Measurements from ENCODE around the gene DIS3L2.

DIS3L2 gene

DNA sequence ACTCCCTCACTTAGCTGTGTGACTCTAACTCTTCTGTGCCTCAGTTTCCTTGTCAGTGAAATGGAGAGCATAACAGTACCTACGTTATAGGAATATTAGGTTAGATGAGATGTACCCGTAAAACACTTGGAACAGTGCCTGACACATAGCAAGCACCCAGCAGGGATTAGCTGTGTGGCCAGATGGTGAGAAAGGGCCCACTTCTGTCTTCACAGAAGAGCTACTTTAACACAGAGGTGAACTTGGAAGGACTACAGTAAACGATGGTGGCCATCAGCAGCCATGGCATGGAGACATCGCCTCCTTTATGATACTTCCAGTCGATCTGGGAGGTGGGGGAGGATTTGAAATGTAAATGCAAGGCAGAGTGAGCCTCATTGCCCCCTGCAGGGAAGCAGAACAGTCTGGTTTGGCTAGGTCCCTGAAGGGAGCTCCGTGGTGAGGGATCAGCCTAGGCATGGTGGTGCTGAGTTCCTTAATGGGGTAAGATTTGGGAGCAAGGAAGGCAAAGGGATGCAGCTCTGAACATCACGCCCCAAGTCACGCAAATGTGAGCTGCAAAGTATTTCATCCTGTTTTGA lies 315.3 kb downstream of the DIS3L2 start:
- no peak for DNase-seq

DNA sequence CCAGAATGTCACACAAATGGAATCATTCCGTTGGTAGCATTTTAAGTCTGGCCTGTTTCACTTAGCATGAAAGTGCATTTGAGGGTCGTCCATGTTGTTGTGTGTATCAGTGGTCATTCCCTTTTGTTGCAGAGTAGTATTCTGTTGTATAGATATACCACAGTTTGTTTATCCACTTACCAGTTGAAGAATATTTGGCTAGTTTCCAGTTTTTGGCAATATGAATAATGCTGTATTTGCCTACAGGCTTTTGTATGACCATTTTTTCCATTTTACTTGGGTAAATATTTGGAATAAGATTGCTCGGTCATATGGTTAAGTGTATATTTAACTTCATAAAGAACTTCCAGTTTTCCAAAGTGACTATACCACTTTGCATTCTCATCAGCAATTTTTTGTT lies 317.0 kb downstream of the DIS3L2 start:
- no peak for DNase-seq

DNA sequence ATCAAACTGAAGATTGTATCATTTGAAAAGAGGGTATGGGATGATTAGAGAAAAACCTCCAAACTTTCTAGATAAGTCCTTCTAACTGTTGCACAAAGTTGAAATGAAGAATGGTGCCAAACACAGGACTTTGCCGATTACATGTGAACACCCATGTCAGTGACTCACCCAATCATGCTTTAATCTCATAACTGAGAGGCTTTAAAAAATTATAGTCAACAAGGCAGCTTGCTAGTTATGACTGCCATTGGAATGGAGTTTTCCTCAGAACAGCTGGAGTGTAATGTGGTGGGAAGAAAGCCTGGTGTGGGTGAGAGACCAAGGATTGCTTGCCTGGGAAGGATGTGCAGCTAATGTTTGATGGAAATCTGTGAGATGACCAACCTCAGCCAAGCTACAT lies 318.8 kb downstream of the DIS3L2 start:
- no peak for DNase-seq

DNA sequence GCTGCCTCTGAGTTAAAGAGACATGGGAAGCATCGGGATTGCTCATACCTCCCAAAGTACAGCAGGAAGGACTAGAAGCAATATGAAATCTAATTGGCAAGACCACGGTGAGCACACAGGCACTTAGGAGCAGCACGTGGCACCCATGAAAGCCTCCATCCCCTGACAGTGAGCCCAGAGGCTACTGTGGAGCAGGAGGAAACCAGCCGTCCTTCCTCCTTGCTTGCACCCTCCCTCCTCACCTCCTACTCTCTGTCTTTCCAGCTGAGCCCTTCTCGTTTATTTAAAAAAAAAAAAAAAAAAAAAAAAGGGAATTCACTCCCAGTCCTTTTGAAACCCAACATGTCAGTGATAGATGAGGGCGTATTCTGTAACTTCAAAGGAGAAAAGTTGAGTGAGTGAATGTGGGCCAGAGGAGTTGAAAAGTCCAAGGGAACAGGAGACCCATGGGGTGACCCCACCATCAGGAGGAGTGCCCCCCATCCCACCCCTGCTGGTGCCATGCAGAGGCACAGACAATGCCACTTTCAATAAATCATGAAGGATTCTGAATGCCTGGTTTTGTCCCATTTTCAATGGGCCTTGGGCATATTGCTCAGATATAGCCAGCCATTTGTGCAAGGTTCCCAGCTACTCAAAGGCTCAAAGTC lies 320.5 kb downstream of the DIS3L2 start:
- DNase-seq: no peak

DNA sequence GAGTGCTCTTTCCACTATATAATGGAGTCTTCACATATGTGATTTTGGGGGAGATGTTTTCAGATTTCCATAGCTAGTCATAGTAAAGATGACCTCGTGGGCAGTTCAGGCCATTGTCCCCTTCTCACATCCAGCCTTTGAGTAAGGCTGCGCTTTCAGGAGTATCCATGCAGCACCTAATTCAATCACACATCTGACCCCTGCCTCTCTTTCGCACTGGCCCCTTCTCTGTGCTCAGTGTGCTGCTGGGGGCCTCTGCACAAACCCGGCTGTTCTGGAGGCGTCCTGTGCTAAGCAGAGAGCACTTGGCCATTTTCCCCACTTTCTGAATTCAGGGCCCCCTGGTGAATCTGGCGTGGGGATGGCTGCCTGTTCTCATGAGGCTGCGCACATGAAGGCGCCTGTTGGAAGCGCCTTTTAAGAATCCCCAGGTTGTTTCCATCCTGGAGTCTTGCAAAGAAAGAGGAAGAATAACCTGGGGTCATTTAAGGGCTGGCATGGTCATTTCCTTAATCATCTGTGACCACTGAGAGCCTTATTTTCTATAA lies 321.1 kb downstream of the DIS3L2 start:
- DNase-seq: no peak

DNA sequence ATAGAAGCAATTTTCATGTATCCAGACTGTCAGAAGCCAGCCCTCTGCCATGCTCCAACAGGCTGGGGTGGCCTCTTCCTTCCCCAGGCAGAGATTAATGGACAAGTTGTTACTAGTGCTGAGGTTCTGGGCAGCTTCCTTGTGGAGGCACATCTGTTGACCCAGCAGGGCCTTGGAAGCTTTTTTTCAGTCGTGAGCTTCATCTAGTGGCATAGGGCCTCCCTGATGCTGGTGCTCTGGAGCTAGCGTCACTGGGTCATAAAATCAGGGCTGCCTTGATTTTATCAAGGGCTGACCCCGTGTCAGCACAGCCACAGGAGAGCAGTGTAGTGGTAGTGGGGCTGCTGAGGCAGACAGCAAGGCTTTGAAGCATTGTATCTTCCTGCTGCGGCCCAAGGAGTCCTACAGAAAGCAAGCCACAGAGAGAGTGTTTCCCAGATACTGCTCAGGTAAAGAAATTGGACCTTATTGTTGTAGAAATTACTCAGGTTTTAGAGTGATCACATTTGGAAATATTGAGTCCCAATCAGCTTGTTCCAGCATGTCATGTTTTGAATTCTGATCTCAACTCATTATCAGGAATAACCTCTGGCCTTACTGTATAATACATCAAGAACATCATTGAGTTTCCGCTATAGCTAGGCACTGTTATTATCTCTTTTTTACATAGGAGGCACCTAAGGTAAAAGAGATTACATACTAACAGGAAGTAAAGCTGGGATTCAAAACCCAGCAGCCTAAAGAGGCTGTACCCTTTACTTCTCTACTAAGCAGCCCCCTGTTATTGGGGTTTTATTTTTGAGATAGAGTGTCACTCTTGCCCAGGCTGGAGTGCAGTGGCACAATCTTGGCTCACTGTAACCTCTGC lies 324.7 kb downstream of the DIS3L2 start:
- no peak for DNase-seq

DNA sequence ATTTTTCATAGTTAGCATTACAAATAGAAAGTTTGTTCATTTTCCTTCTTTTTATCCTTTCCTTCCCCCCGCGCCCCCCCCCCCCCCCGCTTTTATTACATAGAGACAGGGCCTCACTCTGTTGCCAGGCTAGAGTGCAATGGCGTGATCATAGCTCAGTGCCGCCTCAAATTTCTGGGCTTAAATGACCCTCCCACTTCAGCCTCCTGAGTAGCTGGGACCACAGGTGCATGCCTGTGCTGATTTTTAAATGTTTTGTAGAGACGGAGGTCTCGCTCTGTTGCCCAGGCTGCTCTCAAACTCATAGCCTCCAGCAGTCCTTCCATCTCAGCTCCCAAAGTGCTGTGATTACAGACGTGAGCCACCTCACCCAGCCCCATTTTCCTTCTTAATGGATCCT lies 325.8 kb downstream of the DIS3L2 start:
- DNase-seq: no peak

DNA sequence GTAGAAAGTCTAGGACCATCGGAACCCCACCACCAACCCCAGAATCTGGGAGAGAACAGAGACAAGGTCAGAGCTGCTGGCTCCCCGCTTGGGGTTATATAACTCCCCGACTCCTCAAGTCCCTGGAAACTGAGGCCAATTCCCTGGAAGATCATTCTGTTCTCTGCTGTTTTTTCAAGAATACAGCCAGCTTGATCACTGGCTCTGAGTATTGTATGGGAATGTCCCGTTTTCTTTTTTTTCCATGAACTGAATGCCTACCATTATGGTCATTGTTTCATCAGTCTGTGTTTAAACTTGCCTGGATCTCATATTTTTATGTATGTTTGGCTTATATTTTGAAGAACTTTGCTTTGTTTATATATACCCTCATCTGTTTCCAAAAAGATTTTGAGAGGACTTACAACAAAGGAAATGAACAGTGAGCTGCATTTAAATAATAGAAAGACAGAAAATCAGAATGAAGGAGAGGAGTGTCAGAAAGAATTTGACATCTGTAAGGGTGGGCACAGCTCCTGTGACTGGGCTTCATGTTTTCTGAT lies 327.0 kb downstream of the DIS3L2 start:
- no peak for DNase-seq

DNA sequence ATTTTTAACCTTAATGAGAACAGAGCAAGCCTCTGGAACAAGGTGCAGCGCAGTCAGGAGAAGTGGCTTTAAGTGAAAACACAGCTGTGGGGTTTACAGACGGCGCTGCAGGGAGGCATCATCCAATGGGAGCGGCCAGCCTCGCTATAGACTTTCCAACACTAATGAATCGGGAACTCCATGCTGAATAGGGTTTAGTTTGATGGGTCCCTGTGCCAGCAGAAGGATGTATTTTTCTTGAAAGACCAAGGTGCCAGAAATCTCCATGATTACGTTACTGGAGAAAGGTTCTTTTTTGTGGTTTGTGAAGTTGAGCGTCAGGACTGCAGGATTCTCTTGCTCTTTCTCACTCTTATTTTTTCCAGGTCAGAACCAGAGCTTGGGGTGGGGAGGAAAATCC lies 329.2 kb downstream of the DIS3L2 start:
- no peak for DNase-seq

DNA sequence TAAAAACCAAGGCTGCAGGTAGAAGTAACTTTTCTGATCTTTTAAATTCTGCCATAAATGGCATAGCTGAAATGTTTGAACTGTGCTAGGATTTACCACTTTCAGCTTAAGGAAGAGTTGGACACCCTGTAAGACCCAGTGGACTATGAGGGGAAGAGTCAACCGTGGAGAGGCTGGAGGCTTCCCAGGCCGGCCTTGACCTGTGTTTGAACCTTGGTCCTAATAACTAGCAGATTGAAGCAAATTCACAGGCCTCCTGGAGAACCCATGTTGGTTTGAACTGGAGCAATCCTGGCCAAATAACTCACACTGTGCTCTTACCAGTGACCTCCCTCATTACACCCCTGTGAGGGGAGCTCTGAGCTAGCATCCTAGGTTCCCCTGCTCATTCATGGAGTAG lies 329.8 kb downstream of the DIS3L2 start:
- DNase-seq: no peak

DNA sequence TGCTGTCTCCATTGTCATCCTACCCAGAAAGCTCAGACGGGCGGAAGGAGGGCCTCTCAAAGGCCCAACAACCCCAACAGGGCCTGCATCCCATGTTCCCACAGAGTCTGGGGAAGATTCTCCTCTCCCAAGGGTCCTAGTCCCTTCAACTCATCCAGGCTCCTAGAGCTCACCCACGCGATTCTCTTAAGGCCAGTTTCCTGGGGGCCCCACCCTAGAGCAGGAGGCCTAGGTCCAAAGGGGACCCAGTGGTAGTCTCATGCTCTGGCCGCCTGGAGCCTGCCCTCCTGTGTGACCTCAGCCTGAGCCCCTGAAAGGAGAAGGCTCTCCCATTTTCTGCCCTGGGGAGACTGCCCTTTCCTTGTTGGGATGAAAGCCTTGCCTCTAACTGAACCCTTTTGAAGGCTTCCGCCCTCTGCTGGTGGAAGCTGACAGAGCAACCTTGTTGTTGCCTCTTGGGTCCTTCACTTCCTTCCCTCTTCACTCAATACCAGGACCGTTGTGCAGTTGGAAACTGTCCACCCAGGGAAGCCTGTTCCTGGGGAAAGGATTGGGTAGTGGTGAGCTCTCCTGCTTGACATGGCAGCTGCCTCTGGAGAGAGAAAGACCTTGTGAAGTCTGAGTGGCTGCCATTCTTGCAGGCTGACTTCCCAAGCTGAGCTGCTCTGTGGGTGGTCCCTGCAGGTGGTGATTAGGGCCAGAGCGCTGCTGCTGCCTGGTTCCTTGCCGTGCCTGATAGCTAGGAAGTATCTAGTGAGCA lies 331.1 kb downstream of the DIS3L2 start:
- peak; percentile 70 for DNase-seq

DNA sequence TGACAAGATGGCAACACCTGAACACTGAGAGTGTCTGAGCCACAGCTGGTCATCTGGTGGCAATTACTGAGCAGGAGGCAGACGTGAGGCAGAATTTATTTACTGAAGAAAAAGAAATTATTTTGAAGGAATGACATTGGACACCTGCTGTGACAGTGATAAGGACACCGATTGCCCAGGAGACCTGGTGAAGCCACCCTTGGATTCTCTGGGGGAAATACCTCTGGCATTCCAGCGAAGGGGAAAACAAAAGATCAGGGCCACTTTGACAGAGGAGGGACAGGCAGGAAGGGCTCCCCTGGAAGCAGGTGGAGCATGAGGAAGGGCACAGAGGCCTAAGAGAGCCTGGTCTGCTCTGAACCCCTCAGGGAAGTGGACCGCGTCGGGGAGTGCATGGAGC lies 331.7 kb downstream of the DIS3L2 start:
- no peak for DNase-seq

DNA sequence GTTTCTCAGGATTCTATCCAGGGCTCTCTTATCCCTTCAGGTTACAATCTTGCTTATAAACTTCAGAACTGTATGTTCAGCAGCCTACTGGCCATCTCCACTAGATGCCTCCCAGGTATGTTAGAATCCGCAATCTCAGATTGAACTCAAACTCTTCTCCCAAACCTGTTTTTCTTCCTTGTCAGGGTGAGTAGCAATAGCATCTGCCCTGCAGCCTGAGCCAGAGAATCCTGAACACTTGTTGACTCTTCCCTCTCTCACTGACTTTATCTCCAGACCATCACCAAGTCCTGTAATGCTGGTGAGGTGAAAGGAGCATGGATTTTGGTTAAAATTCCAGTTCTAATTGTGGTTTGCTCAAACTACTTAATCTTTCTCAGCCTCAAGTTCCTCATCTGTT lies 334.5 kb downstream of the DIS3L2 start:
- DNase-seq: no peak

DNA sequence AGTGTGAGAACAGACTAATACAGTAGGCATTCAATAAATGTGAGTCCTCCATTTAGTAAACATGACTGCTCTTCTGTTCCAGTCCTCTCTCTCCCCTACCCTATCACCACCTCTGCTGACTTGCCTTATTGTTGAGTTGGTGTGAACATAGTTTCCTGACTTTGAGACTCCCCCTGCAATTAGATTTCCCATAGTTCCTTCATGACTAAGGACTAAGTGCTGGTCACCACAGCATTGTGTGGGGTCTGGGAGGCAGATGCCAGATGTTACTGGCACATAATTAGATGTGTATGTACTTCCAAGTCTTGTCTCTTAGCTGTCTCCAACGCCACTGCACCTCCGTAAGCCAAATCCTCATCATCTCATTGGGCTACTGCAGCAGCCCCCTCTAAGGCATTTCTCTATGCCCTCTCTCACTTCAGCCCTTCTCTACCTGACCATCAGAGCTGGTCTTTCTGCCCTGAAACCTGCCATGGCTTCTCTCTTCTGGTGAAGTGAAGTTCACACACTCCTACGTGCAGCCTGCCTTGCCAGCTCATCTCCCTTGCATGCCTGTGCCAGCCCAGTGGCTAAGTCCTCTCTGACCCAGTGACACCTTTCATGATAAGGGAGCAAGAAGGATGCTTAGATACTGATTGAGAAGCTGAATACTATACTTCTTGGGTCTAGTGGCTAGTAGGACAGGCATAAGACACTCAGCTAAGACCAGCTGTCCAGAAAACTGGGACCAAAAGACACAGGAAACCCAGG lies 335.4 kb downstream of the DIS3L2 start:
- DNase-seq: no peak

DNA sequence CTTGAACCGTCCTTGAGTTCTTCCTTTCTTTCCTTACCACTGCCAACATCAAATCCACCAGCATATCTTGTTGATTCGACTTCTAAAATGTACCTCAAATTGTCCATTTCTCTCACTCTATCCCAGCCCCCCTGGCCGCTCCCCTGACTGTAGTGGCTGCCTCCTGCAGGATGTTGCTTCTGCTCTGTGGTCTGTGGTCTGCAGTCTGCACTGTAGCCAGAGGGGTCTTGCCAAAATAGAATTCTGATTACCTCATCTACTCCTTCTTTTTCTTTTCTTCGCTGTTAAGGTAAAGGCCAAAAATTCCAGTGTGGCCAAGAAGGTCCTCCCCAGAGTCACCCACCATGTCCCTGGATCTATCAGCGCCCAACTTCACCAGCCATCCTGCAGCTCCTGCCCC lies 337.6 kb downstream of the DIS3L2 start:
- DNase-seq: no peak

DNA sequence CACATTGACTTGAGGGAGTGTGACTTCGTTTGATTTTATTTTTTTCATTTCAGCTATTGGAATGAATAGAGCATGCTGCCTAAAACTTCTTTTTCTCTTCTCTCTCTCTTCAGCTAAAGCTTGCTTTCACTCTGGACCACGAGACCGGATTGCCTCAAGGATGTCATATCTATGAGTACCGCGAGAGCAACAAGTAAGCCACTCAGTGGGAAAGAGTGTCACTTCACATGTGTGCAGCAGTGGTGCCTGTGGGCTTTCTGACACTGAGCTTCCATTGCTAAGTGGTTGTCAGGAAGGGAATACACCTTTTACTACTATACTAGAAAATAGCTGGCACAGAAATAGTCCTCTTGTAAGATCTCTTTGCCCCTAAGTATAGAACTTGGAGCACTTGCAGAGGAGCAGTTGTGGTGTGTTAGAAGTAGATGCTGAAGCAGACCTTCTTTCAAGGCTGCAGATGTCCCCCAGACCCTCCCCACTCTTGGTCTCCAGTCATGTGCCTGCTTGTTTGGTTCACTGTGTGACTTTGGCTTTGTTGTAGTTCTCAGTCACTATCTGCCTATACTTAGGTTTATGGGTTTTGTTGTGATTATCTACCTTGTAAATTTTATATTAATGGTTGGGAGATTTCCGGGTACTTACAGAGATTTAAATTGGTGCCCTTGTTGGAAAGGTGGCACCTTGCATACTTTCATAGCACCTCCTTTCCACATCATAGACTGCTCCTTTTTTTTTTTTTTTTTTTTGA lies 338.6 kb downstream of the DIS3L2 start:
- DNase-seq: no peak

DNA sequence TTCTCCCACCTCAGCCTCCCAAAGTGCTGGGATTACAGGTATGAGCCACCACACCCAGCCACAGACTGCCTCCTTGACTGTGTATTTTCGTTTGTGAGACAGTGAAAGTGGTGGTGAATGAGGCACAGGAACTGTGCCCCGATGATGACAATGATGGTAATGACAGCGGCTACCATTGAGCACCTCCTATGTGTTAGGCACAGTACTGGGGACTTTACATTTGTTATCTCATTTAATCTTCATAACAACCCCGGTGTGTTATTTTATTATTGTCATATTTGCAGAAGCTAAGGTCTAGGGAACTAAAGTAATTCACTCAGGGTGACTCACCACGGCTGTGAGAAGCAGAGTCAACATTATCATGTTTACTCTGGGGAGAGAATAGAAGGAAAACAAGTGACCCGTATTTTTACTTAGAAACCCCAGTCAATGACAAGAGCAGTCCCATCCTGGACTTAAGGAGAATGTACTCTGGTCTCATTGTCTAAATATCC lies 339.4 kb downstream of the DIS3L2 start:
- DNase-seq: peak; percentile 22

DNA sequence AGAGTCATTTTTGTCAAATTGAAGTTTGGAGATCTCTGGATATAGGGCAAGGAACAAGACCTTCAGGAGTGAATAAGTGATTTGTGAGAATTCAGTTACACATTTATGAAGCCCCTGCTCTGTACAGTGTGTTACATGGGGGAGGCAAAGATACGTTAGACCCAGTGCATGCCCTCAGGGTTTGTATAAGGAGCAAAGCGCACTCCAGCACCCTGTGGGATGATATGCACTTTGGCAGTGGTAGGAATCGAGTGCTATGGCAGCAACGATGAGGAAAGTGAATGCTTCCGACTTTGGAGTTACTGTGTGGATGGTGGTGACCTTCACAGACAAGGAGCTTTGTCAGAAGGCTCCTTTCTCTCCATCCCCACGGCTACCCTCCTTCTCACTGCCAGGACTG lies 342.7 kb downstream of the DIS3L2 start:
- no peak for DNase-seq

DNA sequence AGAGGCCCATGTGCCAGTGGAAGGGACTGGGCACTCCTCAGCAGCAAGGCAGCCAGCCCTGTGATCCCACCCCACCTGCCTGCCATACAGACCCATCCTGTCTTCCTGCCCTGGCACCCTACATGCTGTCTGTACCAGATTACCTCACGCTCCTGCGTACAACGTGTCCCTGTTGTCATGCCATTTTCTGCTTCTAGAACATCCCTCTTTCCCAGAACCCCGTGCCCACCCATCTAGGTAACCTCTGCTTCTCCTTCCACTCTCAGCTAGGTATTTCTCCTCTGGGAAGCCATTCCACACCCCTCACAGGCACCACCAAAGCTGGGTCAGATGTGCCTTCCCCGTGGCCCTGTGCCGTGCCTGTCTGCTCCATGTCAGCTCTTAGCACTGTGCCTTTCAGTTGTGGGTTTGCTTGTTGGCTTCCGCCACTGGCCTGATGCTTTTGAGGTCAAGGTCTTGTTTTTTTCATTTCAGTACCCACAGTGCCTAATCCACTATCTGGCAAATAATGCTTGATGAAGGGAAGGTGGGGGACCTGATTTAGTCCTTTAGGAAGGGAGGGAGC lies 345.3 kb downstream of the DIS3L2 start:
- DNase-seq: no peak

DNA sequence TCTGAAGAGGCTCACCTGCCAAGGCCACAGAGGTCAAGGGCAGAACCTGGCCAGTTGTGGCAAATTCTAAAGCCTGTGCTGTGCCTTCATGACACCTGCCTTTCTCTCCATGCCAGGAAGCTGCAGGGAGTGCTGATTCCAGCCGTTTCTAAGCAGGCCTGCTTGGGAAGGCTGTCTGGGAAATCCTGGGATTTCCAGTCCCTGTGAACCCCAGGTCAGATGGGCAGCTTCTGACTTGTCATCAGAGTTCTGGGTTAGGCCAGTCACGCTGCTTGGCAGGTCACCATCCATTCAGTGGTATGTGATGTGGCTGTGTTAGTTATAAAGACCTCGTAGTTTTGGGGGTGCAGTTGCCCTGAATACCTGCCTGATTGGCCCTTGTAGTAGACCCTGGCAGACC lies 346.3 kb downstream of the DIS3L2 start:
- DNase-seq: no peak

DNA sequence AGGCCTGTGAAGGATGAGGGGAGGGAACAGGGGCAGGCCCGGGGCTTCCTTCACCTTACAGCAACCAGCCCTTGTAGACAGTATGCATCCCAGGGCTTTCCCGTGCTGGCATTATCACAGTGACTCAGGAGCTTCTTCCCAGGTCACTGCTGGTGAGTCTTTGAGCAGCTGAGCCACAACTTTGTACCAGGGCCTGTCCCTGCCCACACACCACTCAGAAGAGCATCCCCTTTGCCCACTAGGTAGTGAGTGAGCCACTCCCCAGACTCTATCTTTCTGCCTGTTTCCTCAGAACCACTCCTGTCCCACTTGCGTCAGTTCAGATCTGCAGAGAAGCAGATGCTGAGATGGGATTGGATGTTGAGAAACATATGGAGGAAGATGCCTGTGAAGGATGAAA lies 347.5 kb downstream of the DIS3L2 start:
- no peak for DNase-seq

Measured in suppressor macrophage treated with lipopolysaccharide for 4 hours (primary cell).